NCI-H1092 (cell line): ENCODE results near the gene KRTAP5-3.
A peak's percentile ranks its signal among the peaks of the same experiment; 100 is the strongest.

Source experiments
- DNase-seq: peaks from one replicate; lab custom pipeline; 2025; lab: John Stamatoyannopoulos, UW

Gene KRTAP5-3

DNA sequence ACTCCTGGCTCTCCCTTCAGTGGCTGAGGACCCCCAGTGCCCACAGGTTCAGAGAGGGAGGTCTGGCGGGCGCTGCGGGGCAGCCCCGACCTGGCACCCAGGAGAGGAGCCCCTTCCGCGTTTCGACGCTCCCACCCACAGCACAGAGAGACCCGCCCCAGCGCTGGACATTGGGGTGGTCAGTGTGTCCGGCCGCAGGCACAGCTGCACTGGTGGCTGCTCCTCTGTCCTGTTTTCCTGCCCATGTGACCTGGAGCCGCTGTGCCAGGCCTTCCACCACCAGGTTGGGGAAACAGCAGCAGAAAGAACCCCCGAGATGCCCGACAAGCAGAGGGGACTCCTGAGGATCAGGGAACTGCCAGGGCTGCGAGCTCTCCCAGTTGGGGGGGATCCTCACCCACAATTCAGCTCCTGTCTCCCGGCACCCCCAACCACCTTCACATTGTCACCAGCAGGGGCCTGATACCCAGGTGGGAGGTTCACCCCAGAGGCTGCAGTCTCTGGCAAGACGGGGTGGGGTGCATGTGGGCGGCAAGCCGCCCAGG lies 35.0 kb upstream of the KRTAP5-3 start:
- DNase-seq: no peak

- DNase-seq: no peak
Measured at GRCh38 chr11:1642288-1643145, 34.3 kb upstream of the KRTAP5-3 start.

- no peak for DNase-seq
Measured at GRCh38 chr11:1641096-1641495, 32.8 kb upstream of the KRTAP5-3 start.

- peak; percentile 68 for DNase-seq
Measured at GRCh38 chr11:1640076-1640946, 32.0 kb upstream of the KRTAP5-3 start.

- DNase-seq: no peak
Measured at GRCh38 chr11:1639666-1640065, 31.4 kb upstream of the KRTAP5-3 start.

GRCh38 chr11:1639102-1639620 lies 30.9 kb upstream of the KRTAP5-3 start:
- DNase-seq: peak; percentile 89

DNA sequence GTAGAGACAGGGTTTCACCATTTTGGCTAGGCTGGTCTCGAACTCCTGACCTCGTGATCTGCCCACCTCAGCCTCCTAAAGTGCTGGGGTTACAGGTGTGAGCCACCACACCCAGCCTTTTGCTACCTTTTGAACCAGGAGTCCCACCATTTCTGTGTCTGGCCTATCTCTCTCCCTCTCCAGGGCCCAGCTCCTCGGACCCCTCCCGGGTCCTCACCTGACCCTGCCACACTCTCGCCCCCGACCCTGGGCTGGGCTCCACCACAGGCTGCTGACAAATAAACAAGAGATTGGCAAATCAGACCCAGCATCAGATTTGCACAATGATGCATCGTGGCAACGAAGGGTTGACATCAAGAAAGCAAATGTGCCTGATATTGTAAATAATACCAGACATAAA lies 30.1 kb upstream of the KRTAP5-3 start:
- peak; percentile 17 for DNase-seq

- DNase-seq: no peak
Measured at GRCh38 chr11:1637628-1638027, 29.4 kb upstream of the KRTAP5-3 start.

GRCh38 chr11:1636291-1636950 lies 28.2 kb upstream of the KRTAP5-3 start:
- DNase-seq: no peak

GRCh38 chr11:1633864-1634263 lies 25.6 kb upstream of the KRTAP5-3 start:
- DNase-seq: no peak

GRCh38 chr11:1632053-1632714 lies 23.9 kb upstream of the KRTAP5-3 start:
- DNase-seq: peak; percentile 32

DNA sequence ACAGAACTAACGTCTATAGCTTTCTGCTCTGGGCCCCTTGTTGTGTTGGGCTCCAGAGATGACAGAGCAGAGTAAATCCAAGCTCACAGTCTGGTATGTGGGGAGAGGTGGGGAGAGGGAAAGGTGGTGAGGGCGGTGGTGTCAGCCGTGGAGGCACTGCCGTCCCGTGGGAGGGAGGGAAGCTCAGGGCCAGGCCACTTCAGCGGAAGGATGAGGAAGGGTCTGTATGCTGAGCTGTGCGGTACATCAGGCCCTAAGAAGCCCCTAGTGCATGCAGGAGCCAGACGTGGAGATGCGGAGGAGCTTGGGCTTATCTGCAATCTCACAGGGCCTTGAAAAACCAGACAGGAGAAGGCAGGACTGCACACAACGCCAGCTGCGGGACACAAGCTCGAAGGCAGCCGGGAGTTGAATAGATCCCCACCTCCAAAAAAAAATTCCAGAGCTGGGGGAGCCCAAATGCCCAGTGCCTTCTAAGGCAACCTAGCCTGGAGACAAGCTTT lies 22.9 kb upstream of the KRTAP5-3 start:
- no peak for DNase-seq

DNA sequence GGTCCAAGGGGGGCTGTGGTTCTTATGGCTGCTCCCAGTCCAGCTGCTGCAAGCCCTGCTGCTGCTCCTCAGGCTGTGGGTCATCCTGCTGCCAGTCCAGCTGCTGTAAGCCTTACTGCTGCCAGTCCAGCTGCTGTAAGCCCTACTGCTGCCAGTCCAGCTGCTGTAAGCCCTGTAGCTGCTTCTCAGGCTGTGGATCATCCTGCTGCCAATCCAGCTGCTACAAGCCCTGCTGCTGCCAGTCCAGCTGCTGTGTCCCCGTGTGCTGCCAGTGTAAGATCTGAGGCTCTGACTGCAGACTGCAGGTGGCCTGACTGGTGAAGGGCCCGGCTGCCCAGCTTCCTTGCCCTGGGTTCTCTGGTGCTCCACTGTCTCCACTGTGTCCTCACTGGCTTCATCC lies 22.0 kb upstream of the KRTAP5-3 start:
- DNase-seq: no peak

GRCh38 chr11:1629326-1630185 lies 21.3 kb upstream of the KRTAP5-3 start, which contains the start of gene KRTAP5-5:
KRTAP5-5 (plus strand) TSS chr11:1629775; CDS start chr11:1629841, 66 bp downstream.
- DNase-seq: no peak

- peak; percentile 25 for DNase-seq
Measured at GRCh38 chr11:1628506-1629325, 20.5 kb upstream of the KRTAP5-3 start.

- no peak for DNase-seq
Measured at GRCh38 chr11:1625541-1625940, 17.3 kb upstream of the KRTAP5-3 start.

GRCh38 chr11:1624621-1625020 lies 16.4 kb upstream of the KRTAP5-3 start:
- DNase-seq: no peak

DNA sequence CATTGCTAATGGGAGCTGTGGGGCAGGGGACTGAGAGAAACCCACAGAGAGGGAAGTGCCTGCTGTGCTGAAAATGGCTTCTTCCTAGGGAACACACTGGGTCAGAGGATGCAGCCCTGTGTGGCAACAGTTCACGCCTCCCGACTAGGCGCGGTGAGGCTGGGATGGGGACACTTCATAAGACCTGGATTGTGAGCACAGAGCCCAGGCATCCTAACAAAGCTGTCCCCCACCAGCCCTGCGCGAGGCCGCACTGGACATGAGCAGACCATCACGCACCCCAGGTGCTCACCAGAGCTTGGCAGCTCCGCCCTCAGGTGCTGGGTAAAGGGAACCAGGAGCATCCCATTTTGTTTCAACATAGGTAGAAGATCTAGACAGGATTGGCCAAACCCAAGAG lies 15.5 kb upstream of the KRTAP5-3 start:
- no peak for DNase-seq

DNA sequence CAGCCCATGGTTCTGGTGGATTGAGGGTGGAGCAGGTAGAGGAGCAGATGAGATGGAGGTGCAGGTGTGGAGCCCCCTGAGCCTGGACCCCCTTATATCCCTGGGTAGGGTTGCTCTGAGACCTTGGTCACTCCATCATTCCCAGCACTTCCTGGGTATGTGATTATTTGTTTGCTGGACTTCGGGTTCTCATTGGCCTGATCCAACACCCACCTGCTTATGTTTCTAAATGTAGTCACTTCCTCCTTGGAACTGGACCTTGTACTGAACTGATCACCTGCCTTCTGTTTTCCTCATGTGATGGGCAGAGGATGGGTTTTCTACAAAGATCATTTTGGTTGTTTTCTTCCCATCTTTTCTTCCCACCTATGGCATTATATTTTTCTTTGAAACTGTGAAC lies 13.8 kb upstream of the KRTAP5-3 start, which contains the start of gene KRTAP5-4:
TSS of gene KRTAP5-4 (minus strand) at position 53 of the 400 bp plus-strand sequence. CDS start at position 8, 45 bp downstream.
- no peak for DNase-seq
